Keratinocyte (primary cell): Measurements from ENCODE around the gene CDC6. TPM values are rescaled to one million over a fixed set of nuclear protein-coding genes. Genes with fewer than 3 reads are reported as not detected.

Source experiments
- DNase-seq: peaks from one replicate; pipeline ENCODE4 v3.0.0-alpha.2; 2011; ENCODE audit warnings: low read depth, missing footprints, low spot score
- FAIRE-seq: peaks from 2 replicates; lab custom pipeline; 2011; peaks lifted over from hg19 to GRCh38; lab: Jason Lieb, UNC
- H2AFZ ChIP-seq: 2 replicates; pipeline ENCODE4 v1.6.0; 2012; ENCODE audit warnings: low read length, control low read depth, inconsistent platforms; ENCODE audit not compliant: control insufficient read depth
- H3K27ac ChIP-seq: 2 replicates; pipeline ENCODE4 v1.5.1; 2011; ENCODE audit warnings: low read length; ENCODE audit not compliant: control insufficient read depth, insufficient read depth
- H3K27me3 ChIP-seq: 3 replicates; pipeline ENCODE4 v1.6.0; 2011; ENCODE audit warnings: low read length; ENCODE audit not compliant: control insufficient read depth, insufficient read depth; ENCODE audit errors: extremely low read depth
- H3K36me3 ChIP-seq, 2 experiments: 2 replicates in 1 of 2; 3 replicates in 1 of 2; pipeline ENCODE4 v1.5.1; 2011; ENCODE audit warnings: low read length in 2 of 2, mild to moderate bottlenecking in 1 of 2; ENCODE audit not compliant: control insufficient read depth in 2 of 2, insufficient read depth in 2 of 2; ENCODE audit errors: extremely low read depth in 1 of 2
- H3K4me1 ChIP-seq: 3 replicates; pipeline ENCODE4 v1.5.1; 2011; ENCODE audit warnings: low read length; ENCODE audit not compliant: control insufficient read depth, insufficient read depth; ENCODE audit errors: extremely low read depth
- H3K4me2 ChIP-seq: 3 replicates; pipeline ENCODE4 v1.6.0; 2011; ENCODE audit warnings: low read depth, low read length; ENCODE audit not compliant: control insufficient read depth, insufficient read depth; ENCODE audit errors: extremely low read depth
- H3K4me3 ChIP-seq, 3 experiments: fragments of 200-600 bp in 1 of 3; sonication (generic) in 1 of 3; 2 replicates in 2 of 3; 3 replicates in 1 of 3; pipeline ENCODE4 v1.5.1; 2011 to 2016; ENCODE audit warnings: low read length in 3 of 3, mild to moderate bottlenecking in 3 of 3, control low read depth in 2 of 3, inconsistent platforms in 1 of 3, low read depth in 1 of 3, mixed read lengths in 1 of 3, mixed run types in 1 of 3, moderate library complexity in 1 of 3; ENCODE audit not compliant: control insufficient read depth in 2 of 3, insufficient read depth in 2 of 3; ENCODE audit errors: extremely low read depth in 1 of 3
- H3K79me2 ChIP-seq: 2 replicates; pipeline ENCODE4 v1.6.0; 2012; ENCODE audit warnings: low read length; ENCODE audit not compliant: control insufficient read depth, insufficient read depth
- H3K9ac ChIP-seq: 3 replicates; pipeline ENCODE4 v1.6.0; 2011; ENCODE audit warnings: low read length; ENCODE audit not compliant: control insufficient read depth, insufficient read depth; ENCODE audit errors: extremely low read depth
- H3K9me1 ChIP-seq: 3 replicates; pipeline ENCODE4 v1.6.0; 2011; ENCODE audit warnings: low read length; ENCODE audit not compliant: control insufficient read depth, insufficient read depth; ENCODE audit errors: extremely low read depth
- H3K9me3 ChIP-seq: 2 replicates; pipeline ENCODE4 v1.5.1; 2012; ENCODE audit warnings: low read depth, low read length; ENCODE audit not compliant: control insufficient read depth
- H4K20me1 ChIP-seq: 3 replicates; pipeline ENCODE4 v1.6.0; 2011; ENCODE audit warnings: low read length; ENCODE audit not compliant: control insufficient read depth, insufficient read depth; ENCODE audit errors: extremely low read depth
- EZH2 ChIP-seq: IDR thresholded peaks from one replicate; pipeline ENCODE4 v1.6.1; 2012; ENCODE audit warnings: inconsistent platforms, mild to moderate bottlenecking, low read length, moderate library complexity
- dilution Hi-C: fragments of 300-500 bp; cut with MboI; formaldehyde crosslinking; loops from one replicate; pipeline ENCODE4 v1.7.0; 2020; ENCODE audit warnings: low sequenced_read_pairs; ENCODE audit not compliant: extremely low pct_ligation_motif_present
- polyA plus RNA-seq, 5 experiments: library from polyadenylated mRNA; depleted of rRNA in 3 of 5; stranded (reverse) in 3 of 5; stranded (forward) in 1 of 5; unstranded in 1 of 5; fragments of >200 nt; gene quantifications; 1 replicate in 1 of 5; 2 replicates in 3 of 5; 3 replicates in 1 of 5; pipeline versions ENCODE4 v1.2.1 to v1.2.3, GENCODE V29; 2011 to 2012; ENCODE audit warnings: missing spikeins in 2 of 5, low read depth in 1 of 5, low replicate concordance in 1 of 5
- TF ChIP-seq, protein P1 (sequence below), 3 experiments: IDR thresholded peaks in 1 of 3; conservative IDR thresholded peaks in 1 of 3; optimal IDR thresholded peaks in 1 of 3; 2 replicates in 2 of 3; 3 replicates in 1 of 3; pipeline versions ENCODE3 to v1.5.1; 2011; ENCODE audit warnings: low read length in 3 of 3, mild to moderate bottlenecking in 3 of 3, moderate library complexity in 2 of 3, control low read depth in 1 of 3, inconsistent platforms in 1 of 3; ENCODE audit not compliant: insufficient read depth in 2 of 3; ENCODE audit errors: extremely low read depth in 1 of 3

The CDC6 gene
- polyA plus RNA-seq, 1 donor (not counting 4 experiments of a cell fraction or from before 2014, with no cell fraction given): 28.0 TPM

- H4K20me1 ChIP-seq: peaks cover 15% of the 10 kb centered on the region
- H3K36me3 ChIP-seq: peaks cover 7 to 12% of the 10 kb centered on the region in 2 experiments
- no peaks in the 10 kb centered on the region for H3K9me3 ChIP-seq
- H3K4me2 ChIP-seq: no peak overlapping the region
- FAIRE-seq: no peak
- no peak overlapping the region for H2AFZ ChIP-seq
- H3K79me2 ChIP-seq: peaks cover 91% of the 10 kb centered on the region
- no peak overlapping the region for H3K9ac ChIP-seq
- H3K4me1 ChIP-seq: peaks cover 27% of the 10 kb centered on the region
- TF ChIP-seq EZH2: no peak
- TF ChIP-seq, protein P1, sequence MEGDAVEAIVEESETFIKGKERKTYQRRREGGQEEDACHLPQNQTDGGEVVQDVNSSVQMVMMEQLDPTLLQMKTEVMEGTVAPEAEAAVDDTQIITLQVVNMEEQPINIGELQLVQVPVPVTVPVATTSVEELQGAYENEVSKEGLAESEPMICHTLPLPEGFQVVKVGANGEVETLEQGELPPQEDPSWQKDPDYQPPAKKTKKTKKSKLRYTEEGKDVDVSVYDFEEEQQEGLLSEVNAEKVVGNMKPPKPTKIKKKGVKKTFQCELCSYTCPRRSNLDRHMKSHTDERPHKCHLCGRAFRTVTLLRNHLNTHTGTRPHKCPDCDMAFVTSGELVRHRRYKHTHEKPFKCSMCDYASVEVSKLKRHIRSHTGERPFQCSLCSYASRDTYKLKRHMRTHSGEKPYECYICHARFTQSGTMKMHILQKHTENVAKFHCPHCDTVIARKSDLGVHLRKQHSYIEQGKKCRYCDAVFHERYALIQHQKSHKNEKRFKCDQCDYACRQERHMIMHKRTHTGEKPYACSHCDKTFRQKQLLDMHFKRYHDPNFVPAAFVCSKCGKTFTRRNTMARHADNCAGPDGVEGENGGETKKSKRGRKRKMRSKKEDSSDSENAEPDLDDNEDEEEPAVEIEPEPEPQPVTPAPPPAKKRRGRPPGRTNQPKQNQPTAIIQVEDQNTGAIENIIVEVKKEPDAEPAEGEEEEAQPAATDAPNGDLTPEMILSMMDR (optimal IDR thresholded peaks at IDR 0.05 in 1 of 3, IDR thresholded peaks at IDR 0.05 in 1 of 3, conservative IDR thresholded peaks at IDR 0.05 in 1 of 3; ENCODE audit: extremely low read depth in 1 of 3, insufficient read depth in 2 of 3, low read length in 3 of 3): no peak
- no peaks in the 10 kb centered on the region for H3K27me3 ChIP-seq
- no peak overlapping the region for H3K4me3 ChIP-seq
- no peak for DNase-seq
- dilution Hi-C loops: no loop called here
- H3K27ac ChIP-seq: no peak overlapping the region
- peaks cover 2% of the 10 kb centered on the region for H3K9me1 ChIP-seq
Measured at GRCh38 chr17:40327735-40328385, 40.2 kb downstream of the CDC6 start.

DNA sequence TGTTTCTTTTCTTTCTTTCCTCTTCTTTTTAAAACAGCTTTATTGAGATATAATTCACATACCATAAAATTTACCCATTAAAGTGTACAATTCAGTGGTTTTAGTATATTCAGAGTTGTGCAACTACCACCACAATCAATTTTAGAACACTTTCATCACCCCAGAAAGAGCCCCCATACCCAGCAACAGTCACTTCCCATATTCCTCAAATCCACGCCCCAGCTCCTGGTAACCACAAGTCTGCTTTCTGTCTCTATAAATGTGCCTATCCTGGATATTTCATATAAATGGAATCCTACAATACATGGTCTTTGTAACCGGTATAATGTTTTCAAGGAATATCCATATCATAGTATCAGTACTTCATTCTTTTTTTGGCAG lies 40.7 kb downstream of the CDC6 start:
- Histone ChIP-seq H3K9ac (no peak overlapping the region), H3K27ac (no peak overlapping the region), H3K79me2 (peaks cover 86% of the 10 kb centered on the region), H3K27me3 (no peaks in the 10 kb centered on the region), H4K20me1 (peaks cover 11% of the 10 kb centered on the region), H3K36me3 (peaks cover 7 to 12% of the 10 kb centered on the region in 2 experiments), H3K4me2 (no peak overlapping the region), H3K4me3 (no peak overlapping the region), H2AFZ (no peak overlapping the region), H3K9me3 (no peaks in the 10 kb centered on the region), H3K4me1 (peaks cover 22% of the 10 kb centered on the region), H3K9me1 (peaks cover 2% of the 10 kb centered on the region)
- DNase-seq (no peak), FAIRE-seq (no peak)
- TF ChIP-seq EZH2: no peak
- TF ChIP-seq, protein P1 (optimal IDR thresholded peaks at IDR 0.05 in 1 of 3, IDR thresholded peaks at IDR 0.05 in 1 of 3, conservative IDR thresholded peaks at IDR 0.05 in 1 of 3; ENCODE audit: extremely low read depth in 1 of 3, insufficient read depth in 2 of 3, low read length in 3 of 3): no peak
- dilution Hi-C loops: no loop called here
